ENCODE data around the gene TUFT1. TPM values are rescaled to one million over a fixed set of nuclear protein-coding genes. Genes with fewer than 3 reads are reported as not detected.

TUFT1 gene
- polyA plus RNA-seq, 1 donor from 2014 or later: 25.8 TPM

DNA sequence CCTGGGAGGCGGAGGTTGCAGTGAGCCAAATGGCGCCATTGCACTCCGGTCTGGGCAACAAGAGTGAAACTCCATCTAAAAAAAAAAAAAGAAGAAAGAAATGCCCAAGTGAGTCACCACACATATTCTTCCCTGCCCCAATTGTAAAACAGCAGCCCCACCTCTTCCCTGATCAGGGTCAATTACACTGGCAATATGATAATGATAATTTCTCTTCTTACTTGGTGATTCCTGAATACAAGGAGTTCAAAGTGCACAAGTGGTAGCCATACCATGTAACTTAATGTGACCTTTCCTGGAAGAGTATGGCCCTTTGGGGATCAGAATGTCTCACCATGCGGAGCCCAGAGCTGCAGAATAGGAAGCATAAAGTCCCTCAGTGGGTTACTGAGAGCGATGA, 40.7 kb upstream of the TUFT1 start:
- Histone ChIP-seq H3K79me2 (replicated peaks; ENCODE audit: insufficient read depth, low read length) (no peaks in the 10 kb centered on the region), H3F3A (ENCODE audit: insufficient read depth, low read length, poor library complexity, severe bottlenecking) (no peaks in the 10 kb centered on the region), H3K27ac (ENCODE audit: low read length) (no peak overlapping the region), H3K4me3 (ENCODE audit: low read length) (no peak overlapping the region), H2AFZ (ENCODE audit: low read depth, low read length) (no peak overlapping the region), H3K9me2 (ENCODE audit: insufficient read depth, low read length) (no peaks in the 10 kb centered on the region), H3K27me3 (ENCODE audit: insufficient read depth, low read depth, low read length) (no peaks in the 10 kb centered on the region), H3K36me3 (ENCODE audit: insufficient read depth, low read length) (no peaks in the 10 kb centered on the region), H4K20me1 (ENCODE audit: insufficient read depth) (no peaks in the 10 kb centered on the region), H3K9me3 (ENCODE audit: low read length) (no peaks in the 10 kb centered on the region), H3K4me2 (ENCODE audit: low read length) (no peak overlapping the region), H3K9ac (ENCODE audit: low read length) (no peak overlapping the region)
- TF ChIP-seq POLR2AphosphoS5 (IDR thresholded peaks at IDR 0.05) (no peak), SMC3 (conservative IDR thresholded peaks at IDR 0.05; ENCODE audit: poor library complexity) (no peak), EZH2 (IDR thresholded peaks at IDR 0.05; ENCODE audit: borderline replicate concordance, insufficient read depth, low read length, poor library complexity, severe bottlenecking) (no peak), RAD21 (conservative IDR thresholded peaks at IDR 0.05) (no peak), TAF1 (IDR thresholded peaks at IDR 0.05; ENCODE audit: low read depth) (no peak)

GRCh38 chr1:151499930-151500329, 40.2 kb upstream of the TUFT1 start:
- H4K20me1 ChIP-seq (ENCODE audit: insufficient read depth): no peaks in the 10 kb centered on the region
- TF ChIP-seq POLR2AphosphoS5 (IDR thresholded peaks at IDR 0.05): no peak
- no peak for TF ChIP-seq EZH2 (IDR thresholded peaks at IDR 0.05; ENCODE audit: borderline replicate concordance, insufficient read depth, low read length, poor library complexity, severe bottlenecking)
- TF ChIP-seq TAF1 (IDR thresholded peaks at IDR 0.05; ENCODE audit: low read depth): no peak
- TF ChIP-seq EP300 (conservative IDR thresholded peaks at IDR 0.05; ENCODE audit: poor library complexity, severe bottlenecking): no peak
- no peak for TF ChIP-seq SMC3 (conservative IDR thresholded peaks at IDR 0.05; ENCODE audit: poor library complexity)
- no peak for TF ChIP-seq REST (IDR thresholded peaks at IDR 0.05; ENCODE audit: borderline replicate concordance)
- no peak for TF ChIP-seq MXI1 (conservative IDR thresholded peaks at IDR 0.05; ENCODE audit: poor library complexity, severe bottlenecking)
- TF ChIP-seq CTCF (IDR thresholded peaks at IDR 0.05; ENCODE audit: poor library complexity, severe bottlenecking): no peak
- no peak for TF ChIP-seq RAD21 (conservative IDR thresholded peaks at IDR 0.05)
- H3K9me2 ChIP-seq (ENCODE audit: insufficient read depth, low read length): no peaks in the 10 kb centered on the region
- no peak overlapping the region for H3K27ac ChIP-seq (ENCODE audit: low read length)
- H3K9ac ChIP-seq (ENCODE audit: low read length): no peak overlapping the region
- H3K27me3 ChIP-seq (ENCODE audit: insufficient read depth, low read depth, low read length): no peaks in the 10 kb centered on the region
- no peaks in the 10 kb centered on the region for H3F3A ChIP-seq (ENCODE audit: insufficient read depth, low read length, poor library complexity, severe bottlenecking)
- H3K79me2 ChIP-seq (replicated peaks; ENCODE audit: insufficient read depth, low read length): no peaks in the 10 kb centered on the region
- H3K9me3 ChIP-seq (ENCODE audit: low read length): no peaks in the 10 kb centered on the region
- H3K36me3 ChIP-seq (ENCODE audit: insufficient read depth, low read length): no peaks in the 10 kb centered on the region
- no peak overlapping the region for H2AFZ ChIP-seq (ENCODE audit: low read depth, low read length)
- no peak overlapping the region for H3K4me2 ChIP-seq (ENCODE audit: low read length)
- H3K4me3 ChIP-seq (ENCODE audit: low read length): no peak overlapping the region
